Left lobe of liver (tissue), 2 donors: ENCODE measurements around the gene GAB2. TPM values are rescaled to one million over a fixed set of nuclear protein-coding genes. Genes with fewer than 3 reads are reported as not detected.

Source experiments
- ATAC-seq: fragments of 200-7000 bp; cut with Tn5 transposase; one replicate; pipeline ENCODE4 v1.9.1; 2020; ENCODE audit warnings: mild to moderate bottlenecking, moderate library complexity
- DNase-seq: peaks from one replicate; pipeline ENCODE4 v3.0.0-alpha.2; 2020; ENCODE audit warnings: low spot score
- total RNA-seq: library from RNA; stranded (reverse); gene quantifications from one replicate; pipeline ENCODE4 v1.2.1, GENCODE V29; 2021
- donor health status: DM: no; HTN: no; CAD: no; lungs with moderate emphysema.
- donor health status: DM: no; HTN: yes; CAD: no.

The GAB2 gene
- total RNA-seq, 1 donor from 2014 or later, result 4.5 TPM

- DNase-seq (peak; percentile 80), ATAC-seq (peak; percentile 49)
These were observed 246.6 kb downstream of the GAB2 start for GRCh38 chr11:78170874-78171549.

GRCh38 chr11:78170413-78170812, 247.2 kb downstream of the GAB2 start:
- no peak for DNase-seq
- peak; percentile 2 for ATAC-seq

GRCh38 chr11:78168539-78169477, 248.8 kb downstream of the GAB2 start:
- peak; percentile 95 for DNase-seq
- peak; percentile 68 for ATAC-seq

GRCh38 chr11:78166855-78167469, 250.7 kb downstream of the GAB2 start:
- DNase-seq (no peak), ATAC-seq (no peak)

Other genes starting within 250 kb of the GAB2 start
- gene KCTD21, start 229.2 kb downstream of the GAB2 start, total RNA-seq, result 12.5 TPM
- 7.8 TPM for gene USP35, start 228.9 kb downstream of the GAB2 start, total RNA-seq
- gene NARS2, start 157.0 kb upstream of the GAB2 start, total RNA-seq, result 13.4 TPM